ENCODE results near the gene NUP54.

DNA sequence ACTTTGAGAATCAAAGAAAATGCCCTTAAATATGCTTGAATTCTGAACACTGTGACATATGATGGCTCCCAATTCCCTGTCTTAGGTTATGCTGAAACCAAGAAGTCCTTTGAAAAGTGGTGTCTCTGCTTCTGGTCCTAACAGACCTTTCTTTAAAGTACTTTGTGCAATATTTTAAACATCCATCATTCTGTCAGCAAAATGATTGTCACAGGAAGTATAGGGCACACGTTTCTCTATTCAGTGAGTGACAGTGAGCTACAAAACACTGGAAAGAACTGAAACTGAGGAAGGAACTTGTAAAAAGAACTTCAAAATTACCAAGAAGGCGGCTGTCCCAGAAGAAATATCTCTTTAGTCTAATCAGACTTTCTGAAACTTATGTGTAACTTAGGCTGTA, 12.2 kb upstream of the NUP54 start:
- TF ChIP-seq POLR2A (IDR thresholded peaks at IDR 0.05) (no peak), CTCF (IDR thresholded peaks at IDR 0.05 in 8 of 11, conservative IDR thresholded peaks at IDR 0.05 in 3 of 11) (no peak)

All from spleen (tissue), 7 donors.